Left ventricle myocardium inferior (tissue), 1 donor: ENCODE results near the gene C5AR2. TPM values are rescaled to one million over a fixed set of nuclear protein-coding genes. Genes with fewer than 3 reads are reported as not detected.

Experiments used
- DNase-seq: peaks from one replicate; pipeline ENCODE4 v3.0.0-alpha.2; 2020
- H3K27ac ChIP-seq: fragments of 200-600 bp; replicated peaks from 2 replicates; pipeline ENCODE4 v1.8.0; 2021
- H3K27me3 ChIP-seq: fragments of 200-600 bp; 2 replicates; pipeline ENCODE4 v1.8.0; 2021; ENCODE audit warnings: low read depth
- H3K36me3 ChIP-seq: fragments of 200-600 bp; 2 replicates; pipeline ENCODE4 v1.8.0; 2021
- H3K4me1 ChIP-seq: fragments of 200-600 bp; 2 replicates; pipeline ENCODE4 v1.8.0; 2021
- H3K4me3 ChIP-seq: fragments of 200-600 bp; 2 replicates; pipeline ENCODE4 v1.8.0; 2021; ENCODE audit warnings: mild to moderate bottlenecking, moderate library complexity
- H3K9me3 ChIP-seq: fragments of 200-600 bp; replicated peaks from 2 replicates; pipeline ENCODE4 v1.8.0; 2021
- intact Hi-C: fragments of 100-400 bp; cut with micrococcal nuclease; formaldehyde crosslinking; loops from one replicate; pipeline ENCODE4 v1.11.0; 2022
- total RNA-seq: library from RNA; stranded (reverse); fragmentation: NEBNext Ultra II Directional; extraction: Animal tissue kit (Norgen Biotek cat#: 25700); gene quantifications from one replicate; pipeline ENCODE4 v1.2.1, GENCODE V29; 2021
- TF ChIP-seq, protein P1 (sequence below): fragments of 200-600 bp; IDR thresholded peaks from 2 replicates; pipeline ENCODE4 v1.8.0; 2021; ENCODE audit warnings: antibody characterized with exemption, mild to moderate bottlenecking, borderline replicate concordance
- donor health status: DM: no; HTN: yes; CAD: no; lungs with severe emphysema.

Gene C5AR2
- total RNA-seq, 1 donor from 2014 or later: 0.38 TPM

DNA sequence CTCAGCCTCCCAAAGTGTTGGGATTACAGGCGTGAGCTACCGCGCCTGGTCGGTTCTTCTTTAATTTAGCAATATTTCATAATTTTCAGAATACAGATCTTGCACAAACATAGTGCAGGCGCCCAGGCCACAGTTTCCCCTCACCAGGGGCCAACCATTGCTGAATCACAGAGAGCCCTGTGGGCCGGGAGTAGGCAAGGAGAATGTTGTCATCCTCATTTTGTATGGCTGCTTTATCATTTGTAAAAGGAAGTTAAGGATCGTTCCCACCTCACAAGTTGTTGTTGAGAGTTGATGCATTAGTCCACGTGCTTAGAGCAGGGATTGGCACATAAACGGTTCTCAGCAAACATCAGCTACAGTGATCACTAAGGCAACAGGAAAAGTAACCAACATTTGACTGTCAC lies 57.2 kb downstream of the C5AR2 start:
- intact Hi-C loops: no loop called here
- no peak overlapping the region for H3K27ac ChIP-seq
- TF ChIP-seq, protein P1, sequence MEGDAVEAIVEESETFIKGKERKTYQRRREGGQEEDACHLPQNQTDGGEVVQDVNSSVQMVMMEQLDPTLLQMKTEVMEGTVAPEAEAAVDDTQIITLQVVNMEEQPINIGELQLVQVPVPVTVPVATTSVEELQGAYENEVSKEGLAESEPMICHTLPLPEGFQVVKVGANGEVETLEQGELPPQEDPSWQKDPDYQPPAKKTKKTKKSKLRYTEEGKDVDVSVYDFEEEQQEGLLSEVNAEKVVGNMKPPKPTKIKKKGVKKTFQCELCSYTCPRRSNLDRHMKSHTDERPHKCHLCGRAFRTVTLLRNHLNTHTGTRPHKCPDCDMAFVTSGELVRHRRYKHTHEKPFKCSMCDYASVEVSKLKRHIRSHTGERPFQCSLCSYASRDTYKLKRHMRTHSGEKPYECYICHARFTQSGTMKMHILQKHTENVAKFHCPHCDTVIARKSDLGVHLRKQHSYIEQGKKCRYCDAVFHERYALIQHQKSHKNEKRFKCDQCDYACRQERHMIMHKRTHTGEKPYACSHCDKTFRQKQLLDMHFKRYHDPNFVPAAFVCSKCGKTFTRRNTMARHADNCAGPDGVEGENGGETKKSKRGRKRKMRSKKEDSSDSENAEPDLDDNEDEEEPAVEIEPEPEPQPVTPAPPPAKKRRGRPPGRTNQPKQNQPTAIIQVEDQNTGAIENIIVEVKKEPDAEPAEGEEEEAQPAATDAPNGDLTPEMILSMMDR: no peak

DNA sequence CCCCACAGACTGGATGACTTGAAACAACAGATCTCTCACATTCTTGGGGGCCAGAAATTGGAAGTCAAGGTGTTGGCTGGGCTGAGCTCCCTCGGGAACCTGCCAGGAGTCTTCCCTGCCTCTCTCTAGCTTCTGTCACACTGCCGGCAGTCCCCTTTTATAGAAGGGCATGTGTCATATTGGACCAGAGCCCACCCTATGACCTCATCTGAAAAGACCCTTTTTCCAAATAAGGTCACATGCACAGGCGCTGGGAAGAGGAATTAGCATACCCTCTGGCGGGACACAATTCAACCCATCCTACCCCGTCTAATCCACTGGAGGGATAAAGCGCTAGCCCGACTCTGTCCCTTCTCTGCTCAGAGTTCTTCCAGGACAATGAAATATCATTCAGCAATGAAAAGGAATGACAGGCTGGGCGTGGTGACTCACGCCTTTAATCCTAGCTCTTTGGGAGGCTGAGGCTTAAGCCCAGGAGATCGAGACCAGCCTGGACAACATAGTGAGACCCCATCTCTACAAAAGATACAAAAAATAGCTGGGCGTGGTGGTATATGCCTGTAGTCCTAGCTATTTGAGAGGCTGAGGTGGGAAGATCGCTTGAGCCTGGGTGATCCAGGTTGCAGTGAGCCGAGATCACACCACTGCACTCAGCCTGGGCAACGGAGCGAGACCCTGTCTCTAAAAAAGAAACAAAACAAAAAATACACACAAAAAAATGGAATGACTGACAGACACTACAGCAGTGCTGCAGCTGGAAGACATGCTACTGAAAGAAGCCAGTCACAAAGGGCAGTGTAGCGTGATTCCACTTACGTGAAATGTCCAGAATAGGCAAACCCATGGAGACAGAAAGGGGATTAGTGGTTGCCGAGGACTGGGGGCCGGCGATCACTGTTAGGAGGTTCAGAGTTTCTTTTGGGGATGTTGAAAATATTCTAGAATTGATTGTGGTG lies 58.8 kb downstream of the C5AR2 start:
- TF ChIP-seq, protein P1: no peak
- no peak overlapping the region for H3K27ac ChIP-seq
- H3K4me3 ChIP-seq: no peak overlapping the region
- H3K27me3 ChIP-seq: peaks cover 49% of the 10 kb centered on the region
- no peaks in the 10 kb centered on the region for H3K9me3 ChIP-seq
- H3K36me3 ChIP-seq: no peaks in the 10 kb centered on the region
- intact Hi-C loops: loop anchor here (10.0 kb wide), 1 partner anchor 96 kb away; no protein-coding TSS in a partner anchor
- no peak for DNase-seq
- H3K4me1 ChIP-seq: no peaks in the 10 kb centered on the region

More for the DNA sequence above, 57.2 kb downstream of the C5AR2 start:
- Histone ChIP-seq H3K9me3 (no peaks in the 10 kb centered on the region), H3K36me3 (no peaks in the 10 kb centered on the region), H3K27me3 (peaks cover 44% of the 10 kb centered on the region), H3K4me1 (no peaks in the 10 kb centered on the region), H3K4me3 (no peak overlapping the region)
- DNase-seq: no peak

DNA sequence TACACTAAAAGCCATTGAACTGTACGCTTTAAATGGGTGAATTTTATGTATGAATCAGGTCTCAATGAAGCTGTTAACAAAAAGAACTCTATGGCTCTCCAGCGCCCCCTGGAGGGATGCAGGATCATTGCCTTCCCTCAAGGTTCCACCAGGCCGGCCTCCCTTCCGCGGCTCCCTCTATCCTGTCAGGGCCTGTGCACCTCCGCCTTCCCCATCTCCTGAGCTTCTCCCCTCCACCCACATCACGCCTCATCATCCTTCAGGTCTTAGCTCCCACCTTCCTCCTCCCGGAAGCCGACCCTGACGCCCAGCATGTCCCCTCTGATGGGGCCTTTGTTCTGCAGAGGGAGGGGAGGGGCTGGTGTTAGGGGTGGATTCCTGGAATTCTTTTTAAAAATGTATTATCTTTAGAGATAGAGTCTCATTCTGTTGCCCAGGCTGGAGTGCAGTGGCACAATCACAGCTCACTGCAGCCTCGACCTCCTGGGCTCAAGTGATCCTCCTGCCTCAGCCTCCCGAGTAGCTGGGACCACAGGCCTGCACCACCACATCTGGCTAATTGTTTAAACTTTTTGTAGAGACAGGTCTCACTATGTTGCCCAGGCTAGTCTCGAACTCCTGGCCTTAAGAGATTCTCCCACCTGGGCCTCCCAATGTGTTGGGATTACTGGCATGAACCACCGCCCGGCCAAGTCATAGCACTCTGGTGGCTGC lies 59.7 kb downstream of the C5AR2 start:
- intact Hi-C loops: loop anchor here (10.0 kb wide), 1 partner anchor 97 kb away; no protein-coding TSS in a partner anchor
- TF ChIP-seq, protein P1: peak; percentile 92
- Histone ChIP-seq H3K4me3 (no peak overlapping the region), H3K36me3 (no peaks in the 10 kb centered on the region), H3K27me3 (peaks cover 53% of the 10 kb centered on the region), H3K27ac (no peak overlapping the region), H3K9me3 (no peaks in the 10 kb centered on the region), H3K4me1 (no peaks in the 10 kb centered on the region)
- peak; percentile 71 for DNase-seq

Other genes starting within 250 kb of the C5AR2 start
- gene ZC3H4, start 218.4 kb upstream of the C5AR2 start, total RNA-seq: 22.1 TPM
- gene SAE1, start 201.3 kb upstream of the C5AR2 start, total RNA-seq: 42.5 TPM
- gene BBC3, start 101.0 kb upstream of the C5AR2 start, total RNA-seq: 3.9 TPM
- gene CCDC9, start 75.7 kb upstream of the C5AR2 start, total RNA-seq: 21.6 TPM
- gene INAFM1, start 57.3 kb upstream of the C5AR2 start, total RNA-seq: 12.2 TPM
- 3.9 TPM for gene C5AR1, start 22.3 kb upstream of the C5AR2 start, total RNA-seq
- gene DHX34, start 17.1 kb downstream of the C5AR2 start, total RNA-seq: 8.1 TPM
- 3.2 TPM for gene MEIS3, start 87.4 kb downstream of the C5AR2 start, total RNA-seq
- 0.30 TPM for gene SLC8A2, start 139.7 kb downstream of the C5AR2 start, total RNA-seq
- 10.9 TPM for gene KPTN, start 152.0 kb downstream of the C5AR2 start, total RNA-seq
- 120 TPM for gene NAPA, start 182.9 kb downstream of the C5AR2 start, total RNA-seq
- 0.99 TPM for gene ZNF541, start 241.0 kb downstream of the C5AR2 start, total RNA-seq